B cell (primary cell): ENCODE results near the gene CRYZ. TPM values are rescaled to one million over a fixed set of nuclear protein-coding genes. Genes with fewer than 3 reads are reported as not detected.

Experiments
- ATAC-seq: fragments of 200-7000 bp; cut with Tn5 transposase; one replicate; pipeline ENCODE4 v1.10.0; 2021; ENCODE audit warnings: low read depth, mild to moderate bottlenecking, moderate number of reproducible peaks, moderate library complexity
- CTCF ChIA-PET: fragments of 350-600 bp; sonication (Branson Sonifier 250); formaldehyde crosslinking; loops from one replicate; lab custom pipeline; 2021; ENCODE audit warnings: antibody characterized with exemption, inconsistent platforms; lab: Charles Lee
- POLR2A ChIA-PET: fragments of 350-600 bp; sonication (Branson Sonifier 250); formaldehyde crosslinking; loops from one replicate; lab custom pipeline; 2021; ENCODE audit warnings: antibody characterized with exemption; lab: Charles Lee
- DNase-seq: peaks from one replicate; pipeline ENCODE4 v3.0.0; 2013
- H2AFZ ChIP-seq: 2 replicates; pipeline ENCODE4 v1.6.1; 2012; ENCODE audit warnings: mild to moderate bottlenecking, low read depth, low read length; ENCODE audit not compliant: insufficient read depth, poor library complexity, severe bottlenecking
- H3K27ac ChIP-seq, 2 donors: 1 replicate in 1 of 2; 2 replicates in 1 of 2; pipeline ENCODE4 v1.5.1; 2012 to 2013; ENCODE audit warnings: low read length in 2 of 2, mild to moderate bottlenecking in 2 of 2, moderate library complexity in 1 of 2
- H3K27me3 ChIP-seq, 4 experiments: fragments of 200-600 bp in 1 of 4; sonication (generic) in 1 of 4; replicated peaks in 1 of 4; 1 replicate in 2 of 4; 2 replicates in 2 of 4; pipeline versions ENCODE4 v1.6.1 to v1.7.0; 2013 to 2016; ENCODE audit warnings: low read length in 3 of 4, mild to moderate bottlenecking in 2 of 4, mixed read lengths in 1 of 4, moderate library complexity in 1 of 4; ENCODE audit not compliant: insufficient read depth in 4 of 4, control insufficient read depth in 3 of 4; ENCODE audit errors: control extremely low read depth in 1 of 4
- H3K36me3 ChIP-seq, 2 experiments: replicated peaks in 1 of 2; 1 replicate in 1 of 2; 2 replicates in 1 of 2; pipeline versions ENCODE4 v1.6.1 to v1.7.1; 2013; ENCODE audit warnings: low read length in 1 of 2; ENCODE audit not compliant: insufficient read depth in 2 of 2, control insufficient read depth in 1 of 2; ENCODE audit errors: control extremely low read depth in 1 of 2, extremely low read depth in 1 of 2
- H3K4me1 ChIP-seq, 2 donors: fragments of 200-600 bp in 1 of 2; sonication (generic) in 1 of 2; 1 replicate in 1 of 2; 2 replicates in 1 of 2; pipeline versions ENCODE4 v1.5.1 to v1.6.1; 2013 to 2017; ENCODE audit warnings: low read length in 2 of 2; ENCODE audit not compliant: control insufficient read depth in 2 of 2, insufficient read depth in 2 of 2
- H3K4me2 ChIP-seq: replicated peaks from 2 replicates; pipeline ENCODE3; 2012; ENCODE audit warnings: mild to moderate bottlenecking, low read depth, low read length; ENCODE audit not compliant: poor library complexity, severe bottlenecking
- H3K4me3 ChIP-seq, 5 experiments: fragments of 200-600 bp in 1 of 5; sonication (generic) in 1 of 5; 1 replicate in 3 of 5; 2 replicates in 2 of 5; pipeline versions ENCODE4 v1.5.1 to v1.7.0; 2011 to 2016; ENCODE audit warnings: low read length in 4 of 5, mild to moderate bottlenecking in 4 of 5, low read depth in 2 of 5, control low read depth in 1 of 5, moderate library complexity in 1 of 5; ENCODE audit not compliant: insufficient read depth in 1 of 5; ENCODE audit errors: control extremely low read depth in 1 of 5, extremely low read depth in 1 of 5
- H3K79me2 ChIP-seq: fragments of 200-600 bp; sonication (generic); one replicate; pipeline ENCODE4 v1.6.0; 2016; ENCODE audit warnings: low read length; ENCODE audit not compliant: control insufficient read depth, insufficient read depth
- H3K9ac ChIP-seq: fragments of 200-600 bp; sonication (generic); 2 replicates; pipeline ENCODE4 v1.6.1; 2017; ENCODE audit warnings: mild to moderate bottlenecking, low read length, moderate library complexity
- H3K9me3 ChIP-seq, 3 donors: one replicate each; pipeline versions ENCODE4 v1.6.1 to v1.7.1; 2013; ENCODE audit warnings: low read length in 2 of 3; ENCODE audit not compliant: control insufficient read depth in 2 of 3, insufficient read depth in 1 of 3; ENCODE audit errors: control extremely low read depth in 1 of 3
- H4K20me1 ChIP-seq: 2 replicates; pipeline ENCODE4 v1.6.0; 2012; ENCODE audit warnings: mild to moderate bottlenecking, low read length; ENCODE audit not compliant: insufficient read depth, control insufficient read depth, poor library complexity, severe bottlenecking
- H3K27ac Mint-ChIP-seq: one replicate; pipeline ENCODE4 v1.8.0; 2021; ENCODE audit warnings: mixed read lengths
- H3K27me3 Mint-ChIP-seq: one replicate; pipeline ENCODE4 v1.8.0; 2021; ENCODE audit warnings: mixed read lengths
- H3K4me1 Mint-ChIP-seq: one replicate; pipeline ENCODE4 v1.8.0; 2021; ENCODE audit warnings: mixed read lengths
- H3K4me3 Mint-ChIP-seq: one replicate; pipeline ENCODE4 v1.8.0; 2021; ENCODE audit warnings: mixed read lengths
- H3K9me3 Mint-ChIP-seq: one replicate; pipeline ENCODE4 v1.8.0; 2022; ENCODE audit warnings: mixed read lengths; ENCODE audit not compliant: insufficient read depth
- EZH2 ChIP-seq: IDR thresholded peaks from 2 replicates; pipeline ENCODE4 v1.6.1; 2012; ENCODE audit warnings: borderline replicate concordance, low read depth, mild to moderate bottlenecking, moderate library complexity, low read length; ENCODE audit not compliant: insufficient read depth, poor library complexity, severe bottlenecking
- WGBS: methylation state at CpG from one replicate; pipeline ENCODE4 v1.1.5; 2013; ENCODE audit warnings: missing lambda C conversion rate; ENCODE audit not compliant: insufficient coverage; 5-methylcytosine and 5-hydroxymethylcytosine counted together
- intact Hi-C: fragments of 100-400 bp; cut with micrococcal nuclease; formaldehyde crosslinking; loops from one replicate; pipeline ENCODE4 v1.10.0; 2022
- polyA plus RNA-seq: library from polyadenylated mRNA; depleted of rRNA; stranded (reverse); fragments of >200 nt; gene quantifications from 2 replicates; pipeline ENCODE4 v1.2.3, GENCODE V29; 2012
- total RNA-seq, 2 donors: library from RNA; stranded (reverse); fragments of 120-200 nt in 1 of 2; gene quantifications; 1 replicate in 1 of 2; 2 replicates in 1 of 2; pipeline versions ENCODE4 v1.2.3 to v1.2.4, GENCODE V29; 2013 to 2022
- TF ChIP-seq, protein P1 (sequence below): fragments of 200-600 bp; IDR thresholded peaks from one replicate; pipeline ENCODE4 v1.8.0; 2022; ENCODE audit warnings: antibody characterized with exemption, mild to moderate bottlenecking

The CRYZ gene
- total and polyA plus RNA-seq, 2 donors (not counting 1 experiment from before 2014, with no cell fraction given) = 11.1 to 21.7 TPM

DNA sequence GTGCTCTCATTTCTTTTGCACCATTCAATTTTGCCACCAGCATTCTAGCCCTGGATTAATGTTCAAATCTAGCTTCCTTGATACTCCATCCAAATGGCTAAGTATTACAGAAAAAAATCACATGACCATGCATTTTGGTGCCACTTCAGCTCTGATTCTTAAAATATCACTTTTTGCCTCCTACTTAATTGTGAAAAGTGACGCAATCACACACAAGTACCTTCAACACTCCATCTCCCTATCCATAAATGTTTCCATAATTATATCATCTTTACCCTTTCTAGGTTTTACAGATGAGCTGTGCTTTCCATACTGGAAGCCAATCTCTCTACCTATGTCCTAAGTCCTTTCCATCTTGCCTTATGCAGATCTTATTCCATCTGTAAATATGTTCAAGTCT lies 16.0 kb downstream of the CRYZ start:
- Histone ChIP-seq H2AFZ (no peak overlapping the region), H3K9ac (no peak overlapping the region), H3K27me3 (no peaks in the 10 kb centered on the region), H3K9me3 (no peaks in the 10 kb centered on the region), H3K4me2 (no peak overlapping the region), H3K36me3 (peaks cover 6 to 32% of the 10 kb centered on the region in 2 experiments), H3K79me2 (no peaks in the 10 kb centered on the region), H3K4me1 (no peaks in the 10 kb centered on the region), H4K20me1 (no peaks in the 10 kb centered on the region), H3K27ac (no peak overlapping the region), H3K4me3 (no peak overlapping the region)
- Mint-ChIP-seq H3K4me1 (no peaks in the 10 kb centered on the region), H3K9me3 (no peaks in the 10 kb centered on the region), H3K27ac (no peak overlapping the region), H3K27me3 (no peaks in the 10 kb centered on the region), H3K4me3 (no peak overlapping the region)
- CTCF ChIA-PET = no interaction called here
- no peak for DNase-seq
- 100% methylated on average over 1 of the region's 1 CpG for WGBS
- no peak for ATAC-seq
- TF ChIP-seq, protein P1, sequence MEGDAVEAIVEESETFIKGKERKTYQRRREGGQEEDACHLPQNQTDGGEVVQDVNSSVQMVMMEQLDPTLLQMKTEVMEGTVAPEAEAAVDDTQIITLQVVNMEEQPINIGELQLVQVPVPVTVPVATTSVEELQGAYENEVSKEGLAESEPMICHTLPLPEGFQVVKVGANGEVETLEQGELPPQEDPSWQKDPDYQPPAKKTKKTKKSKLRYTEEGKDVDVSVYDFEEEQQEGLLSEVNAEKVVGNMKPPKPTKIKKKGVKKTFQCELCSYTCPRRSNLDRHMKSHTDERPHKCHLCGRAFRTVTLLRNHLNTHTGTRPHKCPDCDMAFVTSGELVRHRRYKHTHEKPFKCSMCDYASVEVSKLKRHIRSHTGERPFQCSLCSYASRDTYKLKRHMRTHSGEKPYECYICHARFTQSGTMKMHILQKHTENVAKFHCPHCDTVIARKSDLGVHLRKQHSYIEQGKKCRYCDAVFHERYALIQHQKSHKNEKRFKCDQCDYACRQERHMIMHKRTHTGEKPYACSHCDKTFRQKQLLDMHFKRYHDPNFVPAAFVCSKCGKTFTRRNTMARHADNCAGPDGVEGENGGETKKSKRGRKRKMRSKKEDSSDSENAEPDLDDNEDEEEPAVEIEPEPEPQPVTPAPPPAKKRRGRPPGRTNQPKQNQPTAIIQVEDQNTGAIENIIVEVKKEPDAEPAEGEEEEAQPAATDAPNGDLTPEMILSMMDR = no peak
- TF ChIP-seq EZH2 = no peak
- POLR2A ChIA-PET = no interaction called here
- intact Hi-C loops = no loop called here

DNA sequence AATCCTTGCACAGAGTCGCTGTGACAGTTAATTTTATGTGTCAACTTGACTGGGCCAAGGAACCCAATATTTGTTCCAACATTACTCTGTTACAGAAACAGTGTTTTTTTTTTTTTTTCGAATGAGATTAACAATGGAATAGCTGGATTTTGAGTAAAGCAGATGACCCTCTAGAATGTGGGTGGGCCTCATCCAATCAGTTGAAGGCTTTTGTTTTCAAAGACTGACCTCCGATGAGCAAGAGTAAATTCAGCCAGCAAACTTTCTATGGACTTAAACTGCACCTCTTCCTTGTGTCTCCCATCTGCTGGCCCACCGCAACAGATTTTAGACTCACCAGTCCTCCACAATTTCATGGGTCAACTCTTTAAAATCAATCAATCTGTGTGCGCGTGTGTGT lies 17.0 kb downstream of the CRYZ start:
- ChIA-PET POLR2A (no interaction called here), CTCF (no interaction called here)
- no peaks in the 10 kb centered on the region for H3K79me2 ChIP-seq
- Mint-ChIP-seq H3K4me3 (no peak overlapping the region), H3K27me3 (no peaks in the 10 kb centered on the region), H3K4me1 (no peaks in the 10 kb centered on the region), H3K27ac (no peak overlapping the region), H3K9me3 (no peaks in the 10 kb centered on the region)
- no peaks in the 10 kb centered on the region for H3K27me3 ChIP-seq
- H4K20me1 ChIP-seq = no peaks in the 10 kb centered on the region
- no peak overlapping the region for H3K4me2 ChIP-seq
- H3K4me3 ChIP-seq = no peak overlapping the region
- no peaks in the 10 kb centered on the region for H3K9me3 ChIP-seq
- ATAC-seq = no peak
- no peak overlapping the region for H2AFZ ChIP-seq
- WGBS = 100% methylated on average over 1 of the region's 6 CpGs
- no peak for DNase-seq
- no peaks in the 10 kb centered on the region for H3K4me1 ChIP-seq
- H3K9ac ChIP-seq = no peak overlapping the region
- H3K36me3 ChIP-seq = peaks cover 8 to 21% of the 10 kb centered on the region in 2 experiments
- intact Hi-C loops = no loop called here
- no peak overlapping the region for H3K27ac ChIP-seq
- TF ChIP-seq, protein P1 = no peak
- no peak for TF ChIP-seq EZH2
